ENCODE measurements around the gene KLK12. TPM values are rescaled to one million over a fixed set of nuclear protein-coding genes. Genes with fewer than 3 reads are reported as not detected.
A peak's percentile ranks its signal among the peaks of the same experiment; 100 is the strongest.
"Not testable (repeated sequence)": the region's sequence is repeated elsewhere in the genome, so short reads cannot be mapped to it uniquely, and the experiment has no call there.

KLK12 gene
- total RNA-seq, 1 donor from 2014 or later: not detected

DNA sequence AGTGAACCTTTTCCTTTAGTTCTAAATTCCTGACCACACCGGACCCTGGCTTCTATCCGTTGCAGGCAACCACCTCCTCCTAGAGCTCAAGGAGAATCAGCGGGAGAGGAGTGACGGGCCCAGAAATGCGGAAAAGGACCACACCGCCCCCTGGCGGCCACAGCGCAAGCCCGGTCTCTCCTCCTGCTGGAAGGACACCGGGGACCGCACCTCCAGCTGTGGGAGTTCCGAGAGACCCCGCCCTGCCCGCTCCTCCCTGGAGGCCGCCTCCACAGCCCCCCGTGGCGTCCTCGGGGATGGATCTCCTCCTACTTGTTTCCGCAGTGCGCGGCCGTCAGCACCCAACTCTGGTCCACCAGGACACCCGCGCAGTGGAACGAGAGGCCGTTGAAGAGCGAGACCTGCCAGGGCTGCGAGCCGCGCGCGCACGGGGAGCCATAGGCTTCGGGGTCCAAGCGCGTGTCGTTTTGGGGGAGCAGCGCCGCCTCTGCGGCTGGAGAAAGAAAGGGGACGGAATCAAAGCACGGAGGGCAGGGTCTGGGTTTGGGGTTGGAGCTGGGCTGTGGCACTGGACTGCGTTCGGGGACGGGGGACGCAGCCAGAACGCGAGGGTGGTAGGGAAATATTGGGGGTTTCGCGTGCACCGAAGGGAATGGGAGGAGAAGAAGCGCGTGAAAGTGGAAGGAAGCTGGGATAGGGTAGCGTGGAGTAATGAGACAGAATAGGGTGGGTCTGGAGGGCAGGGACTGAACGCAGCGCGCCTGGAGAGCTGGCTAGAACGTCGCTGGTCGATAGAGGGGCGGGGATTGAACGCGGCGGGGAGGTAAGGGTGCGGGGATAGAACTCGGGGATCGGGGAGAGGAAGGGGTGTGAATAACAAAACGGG is 17.8 kb downstream of the KLK12 start:
- peak; percentile 38 to 48 for DNase-seq (ENCODE audit: low read depth in 2 of 2)

DNA sequence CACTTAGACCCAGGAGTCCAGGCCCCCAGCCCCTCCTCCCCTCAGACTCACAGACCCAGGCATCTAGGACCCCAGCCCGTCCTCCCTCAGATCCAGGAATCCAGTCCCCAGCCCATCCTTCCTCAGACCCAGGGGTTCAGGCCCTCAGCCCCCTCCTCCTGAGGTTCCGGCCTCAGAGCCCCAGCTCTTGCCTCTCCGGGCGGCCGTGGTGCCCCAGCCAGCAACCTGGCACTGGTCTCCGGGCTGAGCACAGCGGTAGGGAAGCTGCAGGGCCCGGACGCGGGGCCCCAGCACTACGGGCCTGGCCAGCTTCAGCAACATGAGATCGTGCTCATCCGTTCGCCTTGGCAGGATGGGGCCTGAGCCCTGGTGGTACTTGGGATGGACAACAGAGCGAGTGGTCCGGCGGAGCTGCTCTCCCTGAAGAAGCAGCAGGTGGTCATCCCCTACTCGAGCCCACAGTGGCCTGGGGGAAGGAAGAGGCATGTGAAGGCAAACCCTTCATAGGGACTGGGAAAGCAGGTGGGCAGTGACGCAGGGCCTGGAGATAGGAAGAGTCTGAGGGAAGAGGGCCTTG is 19.0 kb downstream of the KLK12 start:
- DNase-seq (ENCODE audit: low read depth in 2 of 2): no peak

DNA sequence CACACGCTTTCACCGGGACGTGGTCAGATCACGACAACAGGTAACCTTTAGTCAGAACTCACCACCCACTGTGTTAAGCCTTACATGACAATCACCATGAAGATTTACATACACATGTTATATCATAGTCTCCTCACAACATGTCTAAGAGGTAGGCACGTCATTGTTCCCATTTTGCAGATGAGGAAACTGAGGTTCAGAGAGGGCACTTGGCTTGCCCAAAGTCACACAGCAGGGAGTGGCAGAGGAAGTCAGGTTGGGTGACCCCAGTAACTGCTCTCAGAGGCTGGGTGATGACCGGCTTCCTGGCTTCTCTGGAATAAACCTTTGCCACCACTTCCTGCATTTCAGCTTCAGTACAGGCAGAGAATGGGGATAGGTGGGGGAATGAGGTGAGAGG is 20.6 kb downstream of the KLK12 start:
- no peak for DNase-seq (ENCODE audit: low read depth in 2 of 2)

DNA sequence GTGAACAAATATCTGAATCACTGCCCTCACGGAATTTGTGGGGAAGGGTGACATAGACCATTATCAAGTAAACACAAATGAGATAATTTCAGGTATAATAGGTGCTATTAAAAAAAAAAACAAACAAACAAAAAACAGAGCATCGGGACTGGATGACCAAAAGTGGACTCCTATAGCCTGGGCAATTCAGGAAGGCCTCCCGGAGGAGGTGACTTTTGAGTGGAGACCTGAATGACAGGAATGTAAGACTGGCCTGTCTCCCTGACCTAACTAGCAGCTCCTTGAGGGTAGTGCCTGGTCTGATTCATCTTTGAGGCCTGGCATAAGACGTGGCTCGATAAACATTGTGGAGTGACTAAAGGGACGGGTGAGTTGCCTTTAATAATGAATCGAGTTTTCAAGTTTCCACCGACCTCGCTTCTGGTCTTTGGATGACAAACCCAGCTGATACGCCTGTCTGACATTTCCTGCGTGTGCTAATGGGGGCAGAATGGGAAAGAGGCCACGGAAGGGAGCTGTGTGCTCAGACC is 22.1 kb downstream of the KLK12 start:
- DNase-seq (ENCODE audit: low read depth in 2 of 2): no peak

DNA sequence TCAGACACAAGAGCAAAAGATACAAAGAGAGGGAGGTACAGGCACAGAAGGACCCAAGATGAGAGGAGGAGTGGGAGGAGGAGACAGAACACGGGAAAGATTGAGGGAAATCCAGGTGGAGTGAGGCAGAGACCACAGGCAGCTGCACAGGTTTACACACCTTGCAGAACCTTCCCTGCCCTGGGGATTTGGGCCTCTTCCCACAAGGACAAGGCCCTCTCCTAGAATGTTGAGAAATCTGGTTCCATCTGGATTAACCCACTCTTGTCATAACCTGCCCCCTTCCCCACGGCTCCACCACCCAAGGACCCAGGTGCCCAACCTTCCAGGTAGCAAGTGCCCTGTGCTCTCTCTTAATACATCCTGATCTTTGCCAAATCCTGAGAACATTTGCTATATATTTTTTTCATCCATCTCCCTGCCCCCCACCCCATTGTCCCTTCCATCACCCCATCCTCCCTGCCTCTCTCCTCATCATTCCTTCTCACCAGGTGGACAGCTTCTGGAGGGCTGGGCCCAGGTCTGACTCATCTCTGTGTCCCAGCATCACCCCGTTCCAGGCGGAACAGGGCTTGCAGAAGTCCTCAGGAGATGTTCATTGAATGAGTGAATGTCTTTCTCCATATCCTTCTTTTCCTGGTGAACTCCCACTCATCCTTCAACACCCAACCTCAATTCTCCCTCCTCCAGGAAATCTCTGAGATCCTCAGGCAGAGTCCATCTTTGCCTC is 24.6 kb downstream of the KLK12 start:
- no peak for DNase-seq (ENCODE audit: low read depth in 2 of 2)

DNA sequence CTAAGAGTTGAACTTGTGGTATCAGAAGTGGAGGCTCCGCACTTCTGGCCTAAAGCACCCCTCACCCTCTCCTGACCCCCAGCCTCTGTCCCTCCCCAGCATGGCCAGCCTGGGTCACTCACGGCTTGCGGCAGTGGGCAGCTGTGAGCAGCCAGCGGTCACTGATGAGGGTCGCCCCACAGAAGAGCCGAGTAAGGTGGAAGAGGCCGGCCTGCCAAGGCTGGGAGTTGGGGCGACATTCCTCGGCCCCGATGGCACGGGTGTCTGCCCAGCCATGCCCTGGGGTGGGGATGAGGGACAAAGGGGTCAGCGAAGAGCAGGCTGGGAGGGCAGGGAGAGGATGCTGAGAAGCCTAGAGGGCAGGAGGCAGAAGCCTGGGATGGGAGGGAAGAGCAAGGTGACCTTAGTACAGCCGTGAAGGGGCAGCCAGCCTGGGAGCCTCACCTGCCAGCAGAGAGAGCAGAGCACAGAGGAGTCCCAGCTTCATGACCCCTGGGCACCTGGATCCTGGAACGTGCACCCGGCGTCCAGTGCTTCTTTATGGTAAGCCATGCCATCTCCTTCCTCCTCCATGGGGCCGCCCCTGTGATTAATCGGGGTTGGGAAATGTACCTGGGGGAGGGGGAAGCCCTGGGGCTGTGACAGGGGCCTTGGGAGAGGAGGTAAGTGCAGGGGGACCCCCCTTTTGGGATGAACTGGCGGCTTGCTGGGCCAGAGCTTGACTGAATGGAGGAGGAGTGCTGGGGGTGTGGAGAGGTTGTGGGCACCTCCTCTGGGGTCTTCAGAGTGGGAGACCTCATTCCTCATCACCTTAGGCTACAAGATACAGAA is 25.5 kb downstream of the KLK12 start:
- no peak for DNase-seq (ENCODE audit: low read depth in 2 of 2)

DNA sequence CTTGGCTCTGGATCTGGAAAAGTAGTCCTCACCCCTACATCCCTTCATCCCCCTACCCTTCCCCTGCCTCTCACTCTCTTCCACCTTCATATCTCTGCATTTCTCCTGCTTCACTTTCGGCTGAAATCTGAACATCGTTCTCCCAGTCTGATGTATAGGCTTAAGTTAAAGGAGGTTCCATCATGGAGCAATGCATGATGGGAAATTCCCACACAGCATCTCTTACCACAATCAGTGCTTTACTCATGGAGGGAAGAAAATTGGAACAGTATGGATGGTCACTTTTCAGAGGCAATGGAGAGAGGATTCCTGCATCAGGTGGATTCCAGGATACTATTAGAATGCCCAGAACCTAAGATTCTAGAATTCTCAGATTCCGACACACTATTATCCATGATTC is 27.3 kb downstream of the KLK12 start:
- DNase-seq (ENCODE audit: low read depth in 2 of 2): no peak

DNA sequence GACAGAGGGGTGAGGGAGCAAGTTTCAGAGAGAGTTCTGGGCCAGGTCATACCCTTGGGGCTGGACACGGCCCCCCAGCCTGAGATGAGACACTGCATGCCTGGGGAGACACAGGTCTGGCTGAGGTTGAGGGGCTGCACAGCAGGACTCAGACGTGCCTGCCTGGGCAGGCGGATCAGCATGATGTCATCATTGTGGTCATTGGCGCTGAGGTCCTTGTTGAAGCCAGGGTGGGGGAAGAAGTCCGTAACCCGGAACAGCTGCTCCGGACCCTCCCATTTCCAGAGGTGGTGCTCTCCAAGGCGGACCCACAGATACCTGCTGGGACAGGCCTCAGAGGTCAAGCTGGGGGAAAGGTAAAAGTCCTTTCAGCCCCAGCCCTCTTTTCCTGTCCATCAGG is 28.4 kb downstream of the KLK12 start:
- DNase-seq (ENCODE audit: low read depth in 2 of 2): no peak

DNA sequence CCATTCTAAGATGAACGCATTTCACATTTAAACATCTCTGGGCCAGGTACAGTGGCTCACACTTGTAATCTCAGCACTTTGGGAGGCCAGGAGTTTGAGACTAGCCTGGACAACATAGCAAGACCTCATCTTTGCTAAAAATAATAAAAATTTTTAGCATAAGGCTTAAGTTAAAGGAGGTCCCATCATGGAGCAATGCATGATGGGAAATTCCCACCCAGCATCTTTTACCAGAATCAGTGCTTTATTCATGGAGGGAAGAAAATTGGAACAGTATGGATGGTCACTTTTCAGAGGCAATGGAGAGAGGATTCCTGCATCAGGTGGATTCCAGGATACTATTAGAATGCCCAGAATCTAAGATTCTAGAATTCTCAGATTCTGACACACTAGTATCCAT is 29.6 kb downstream of the KLK12 start:
- no peak for DNase-seq (ENCODE audit: low read depth in 2 of 2)

DNA sequence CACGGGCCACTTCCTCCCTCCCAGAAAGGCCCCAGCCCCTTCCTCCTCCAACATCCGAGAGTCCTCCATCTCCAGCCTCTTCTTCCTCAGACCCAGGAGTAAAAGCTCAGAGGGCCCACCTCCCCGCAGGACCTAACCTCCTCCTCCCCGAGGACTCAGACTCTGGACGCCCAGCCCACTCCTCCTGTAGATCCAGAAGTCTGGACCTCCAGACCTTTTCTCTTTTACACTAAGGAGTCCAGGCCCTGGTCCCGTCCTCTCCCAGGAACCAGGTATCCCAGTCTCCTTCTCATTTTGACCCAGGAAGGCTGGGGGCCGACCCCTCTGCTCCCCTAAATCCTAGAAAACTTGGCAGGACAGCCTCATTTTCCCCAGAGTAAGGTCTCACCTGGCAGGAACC is 31.5 kb downstream of the KLK12 start:
- DNase-seq (ENCODE audit: low read depth in 2 of 2): no peak

DNA sequence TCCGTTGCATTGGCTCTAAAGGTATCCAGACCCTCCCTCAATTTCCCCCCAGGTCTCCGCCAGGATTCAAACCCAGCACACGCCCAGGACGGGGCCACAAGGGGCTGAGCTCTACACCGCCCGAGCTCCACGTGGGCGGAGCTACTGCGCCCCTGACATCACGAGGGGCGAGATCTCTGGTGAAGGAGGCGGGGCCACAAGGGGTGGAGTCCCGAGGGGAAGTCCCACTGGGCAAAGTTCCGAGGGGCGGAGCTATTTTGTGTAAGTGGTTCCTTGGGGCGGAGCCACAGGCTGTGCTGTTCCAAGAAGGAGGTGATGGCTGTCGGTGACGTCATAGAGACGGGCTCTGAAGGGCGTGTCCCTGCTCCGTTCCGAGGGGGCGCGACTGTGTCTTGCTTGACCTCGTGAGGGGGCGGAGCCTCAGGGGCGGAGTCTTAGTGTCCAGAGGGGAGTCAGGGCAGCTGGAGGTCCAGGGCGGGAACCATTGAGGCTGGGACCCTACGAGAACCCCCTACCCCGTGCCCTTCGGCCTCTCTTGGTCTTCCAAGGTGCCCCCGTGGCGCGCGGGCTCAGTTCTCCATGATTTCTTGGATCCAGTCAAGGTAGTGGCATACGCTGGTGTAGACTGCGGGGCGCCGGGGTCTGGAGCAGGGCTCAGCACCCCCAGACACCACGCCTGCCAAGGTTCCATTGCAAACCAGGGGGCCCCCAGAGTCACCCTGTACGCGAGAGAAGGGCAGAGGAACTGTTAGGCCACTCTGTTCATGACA is 32.1 kb downstream of the KLK12 start:
- DNase-seq (ENCODE audit: low read depth in 2 of 2): peak in 1 of 2 donors; percentile 26

DNA sequence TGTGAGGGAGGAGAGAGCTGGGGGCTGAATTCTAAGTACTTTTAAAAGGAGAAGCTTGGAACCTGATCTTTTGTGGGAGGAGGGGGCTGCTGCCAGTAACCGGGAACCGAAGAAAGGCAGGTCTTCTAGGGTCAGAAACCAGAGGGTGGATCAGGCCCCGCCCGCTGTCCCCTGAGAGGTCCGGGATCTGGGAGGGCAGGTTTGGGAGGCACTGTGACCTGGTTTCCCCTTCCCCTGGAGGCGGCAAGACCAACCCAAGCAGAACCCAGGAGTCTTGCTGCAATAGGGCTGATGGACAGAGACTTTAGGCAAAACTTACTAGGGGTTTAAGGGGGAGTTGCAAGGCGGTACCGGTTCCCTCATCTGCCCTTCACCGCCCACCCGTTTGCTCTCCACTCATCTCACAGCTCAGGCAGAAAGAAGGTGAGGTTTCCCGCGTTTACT is 32.7 kb downstream of the KLK12 start:
- no peak for DNase-seq (ENCODE audit: low read depth in 2 of 2)

DNA sequence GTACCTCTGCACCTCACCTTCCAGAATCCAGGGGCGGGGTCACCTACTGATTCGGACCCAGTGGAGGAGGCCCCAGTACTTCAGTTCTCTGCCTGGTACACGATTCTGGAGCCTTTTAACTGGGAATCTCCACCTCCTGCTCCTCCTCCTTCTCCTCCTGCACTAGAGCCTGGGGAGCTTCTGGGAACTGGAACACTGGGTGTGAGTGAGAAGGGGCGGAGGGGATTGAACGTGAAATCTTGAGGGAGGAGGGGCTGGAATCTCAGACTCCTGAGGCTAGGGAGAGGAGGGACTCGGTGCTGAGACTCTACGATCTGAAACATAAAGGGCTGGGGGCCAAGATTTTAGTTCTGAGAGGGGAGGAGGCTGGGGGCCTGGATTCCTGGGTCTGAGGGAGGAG is 33.3 kb downstream of the KLK12 start, which contains the start of gene KLK8:
Gene KLK8 (minus strand): TSS at position 90 of the 400 bp plus-strand sequence. CDS start 437 bp downstream, outside the sequence.
- DNase-seq (ENCODE audit: low read depth in 2 of 2): no peak

DNA sequence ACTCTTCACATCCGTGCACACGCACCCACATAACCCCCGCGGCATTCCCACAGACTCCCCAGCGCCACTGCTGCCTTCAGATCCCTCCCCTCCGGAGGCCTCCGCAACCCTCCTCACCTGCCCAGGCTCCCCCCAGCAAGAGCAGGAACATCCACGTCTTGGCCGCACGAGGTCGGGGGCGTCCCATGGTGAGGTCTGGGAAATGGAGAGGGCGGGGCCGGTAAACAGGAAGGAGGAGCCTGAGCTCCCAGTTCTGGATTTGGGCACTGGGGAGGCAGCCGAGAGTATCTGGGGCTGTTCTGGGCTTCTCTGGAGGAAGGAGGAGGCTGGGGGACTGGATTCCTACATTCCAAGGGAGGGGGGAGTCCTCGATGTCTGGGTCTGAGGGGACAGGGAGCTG is 33.8 kb downstream of the KLK12 start:
- no peak for DNase-seq (ENCODE audit: low read depth in 2 of 2)

DNA sequence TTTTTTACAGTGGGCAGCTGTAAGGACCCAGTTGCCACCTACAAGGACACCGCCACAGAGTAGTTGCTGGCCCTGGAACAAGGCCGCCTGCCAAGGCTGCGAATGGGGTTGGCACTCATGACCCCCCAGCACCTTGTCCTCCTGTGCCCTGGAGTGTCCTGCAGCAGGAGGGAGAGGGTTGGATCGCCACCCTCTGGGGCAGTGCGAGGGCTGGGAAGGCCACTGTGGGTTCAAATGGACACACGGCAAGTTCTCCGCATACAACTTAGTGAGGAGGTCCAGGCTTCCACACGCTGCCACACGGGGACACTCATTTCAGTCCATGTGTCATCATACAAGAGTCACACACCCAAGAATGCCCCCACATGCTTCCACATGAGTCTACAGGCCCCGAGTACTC is 34.4 kb downstream of the KLK12 start:
- DNase-seq (ENCODE audit: low read depth in 2 of 2): no peak

DNA sequence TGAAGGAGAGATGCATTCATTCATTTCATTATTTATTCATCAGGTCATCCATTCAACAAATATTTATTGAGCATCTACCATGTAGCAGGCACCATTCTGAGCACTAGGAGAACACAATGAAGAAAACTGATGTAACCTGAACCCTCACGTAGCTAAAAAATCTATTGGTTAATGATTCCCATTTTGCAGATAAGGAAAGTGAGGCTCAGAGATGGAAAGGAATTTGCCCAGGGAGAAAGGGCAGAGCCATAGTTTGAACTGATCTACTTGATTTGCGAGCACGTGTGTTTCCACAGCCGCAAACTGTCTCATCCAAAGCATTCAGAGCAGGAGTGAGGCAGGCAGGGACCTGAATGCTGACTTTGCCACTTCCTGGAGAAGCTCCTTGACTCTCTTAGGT is 36.1 kb downstream of the KLK12 start:
- DNase-seq (ENCODE audit: low read depth in 2 of 2): no peak

DNA sequence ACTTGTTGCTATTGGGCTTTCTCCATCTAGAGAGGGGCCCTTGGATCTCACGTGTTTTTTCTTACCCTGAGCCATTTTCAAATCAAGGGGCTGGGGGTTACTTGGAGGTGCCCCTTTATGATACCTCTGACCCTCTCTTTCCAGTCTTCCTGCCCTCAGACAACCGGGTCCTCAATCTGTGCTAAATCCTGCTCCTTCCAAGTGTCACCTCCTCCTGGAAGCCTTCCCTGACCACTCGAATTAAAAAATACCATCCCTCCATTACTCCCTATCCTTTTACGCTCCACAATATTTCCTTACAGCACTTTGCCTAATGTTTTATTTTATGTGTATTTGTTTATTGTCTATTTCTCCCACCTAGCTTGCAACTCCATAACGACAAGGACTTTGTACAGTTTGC is 36.7 kb downstream of the KLK12 start:
- DNase-seq (ENCODE audit: low read depth in 2 of 2): no peak

DNA sequence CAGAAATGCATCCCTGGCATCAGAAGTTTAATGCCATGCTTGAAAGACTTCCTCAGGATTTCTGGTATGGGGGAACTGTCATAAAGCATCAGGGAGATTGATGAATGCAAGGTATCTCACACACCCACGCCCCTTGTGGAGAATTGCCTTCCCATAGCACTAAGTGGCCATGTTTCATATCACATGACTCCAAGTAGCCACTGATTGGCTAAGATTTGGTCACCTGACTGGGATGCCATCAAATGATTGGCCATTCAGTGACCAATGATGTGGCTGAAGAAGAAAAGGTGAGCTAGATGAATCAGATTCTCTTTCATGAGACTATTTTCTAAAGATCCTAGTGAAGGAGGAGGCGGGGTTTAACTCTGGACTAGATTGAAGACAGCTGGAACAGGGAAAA is 40.7 kb downstream of the KLK12 start:
- DNase-seq (ENCODE audit: low read depth in 2 of 2): no peak

DNA sequence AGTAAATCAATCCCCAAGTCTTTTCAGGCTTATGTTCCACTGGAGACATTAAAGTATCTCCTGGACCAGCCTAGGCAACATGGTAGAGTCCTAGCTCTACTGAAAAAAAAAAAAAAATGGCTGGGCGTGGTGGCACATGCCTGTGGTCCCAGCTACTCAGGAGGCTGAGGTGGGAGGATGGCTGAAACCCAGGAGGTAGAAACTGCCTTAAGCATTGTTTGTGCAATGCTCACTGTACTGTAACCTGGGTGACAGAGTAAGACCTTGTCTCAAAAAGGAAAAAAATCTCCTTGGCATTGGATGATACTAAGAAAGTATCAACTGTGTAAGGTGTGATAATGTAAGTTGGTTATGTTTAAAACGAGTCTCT is 42.2 kb downstream of the KLK12 start:
- DNase-seq (ENCODE audit: low read depth in 2 of 2): no peak

DNA sequence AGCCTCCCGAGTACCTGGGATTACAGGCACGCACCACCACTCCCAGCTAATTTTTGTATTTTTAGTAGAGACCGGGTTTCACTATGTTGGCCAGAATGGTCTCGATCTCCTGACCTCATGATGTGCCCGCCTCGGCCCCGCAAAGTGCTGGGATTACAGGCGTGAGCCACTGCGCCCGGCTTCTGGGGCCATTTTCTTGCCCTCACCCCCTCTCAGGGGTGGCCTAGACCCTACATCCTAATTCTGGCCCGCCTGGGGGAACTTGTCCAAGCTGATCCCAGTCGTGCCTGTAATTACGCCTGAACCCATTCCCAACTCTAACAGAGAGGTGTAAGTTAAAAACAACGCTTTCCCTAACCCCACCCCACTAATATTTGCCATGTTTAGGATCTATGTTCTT is 50.4 kb downstream of the KLK12 start:
- DNase-seq (ENCODE audit: low read depth in 2 of 2): not testable (repeated sequence)
